Measurements from ENCODE around the gene RAP2A. TPM values are rescaled to one million over a fixed set of nuclear protein-coding genes. Genes with fewer than 3 reads are reported as not detected.

RAP2A gene
- total RNA-seq, 1 experiment from 2014 or later, result 32.1 TPM

GRCh38 chr13:97478247-97478646 lies 44.3 kb downstream of the RAP2A start:
- Histone ChIP-seq H2BK12ac (ENCODE audit: insufficient read length, low read depth, low read length) (no peak overlapping the region), H3K14ac (ENCODE audit: insufficient read depth, low read length) (no peak overlapping the region), H2BK5ac (ENCODE audit: insufficient read length, low read length) (no peak overlapping the region), H3K18ac (ENCODE audit: insufficient read length, low read depth, low read length) (no peak overlapping the region), H3K9me3 (ENCODE audit: control insufficient read depth, low read depth, low read length) (no peaks in the 10 kb centered on the region), H4K5ac (ENCODE audit: insufficient read length, low read depth, low read length) (no peak overlapping the region), H3K27me3 (ENCODE audit: insufficient read depth, low read length) (no peaks in the 10 kb centered on the region), H3K79me1 (ENCODE audit: insufficient read depth, low read depth, low read length, poor library complexity, severe bottlenecking) (no peaks in the 10 kb centered on the region), H3K56ac (ENCODE audit: insufficient read length, low read depth, low read length) (no peak overlapping the region), H3K4ac (ENCODE audit: low read depth, low read length) (no peak overlapping the region), H3K4me2 (ENCODE audit: insufficient read depth, insufficient read length, low read length) (no peak overlapping the region), H3K27ac (ENCODE audit: insufficient read length, low read depth, low read length) (no peak overlapping the region), H3K23me2 (ENCODE audit: insufficient read length, low read depth, low read length, poor library complexity, severe bottlenecking) (no peaks in the 10 kb centered on the region), H4K20me1 (ENCODE audit: control insufficient read depth, insufficient read depth, insufficient read length) (no peaks in the 10 kb centered on the region), H4K8ac (replicated peaks; ENCODE audit: insufficient read length, low read depth, low read length) (no peak overlapping the region), H2BK120ac (ENCODE audit: low read depth, low read length, poor library complexity, severe bottlenecking) (no peak overlapping the region), H3K23ac (ENCODE audit: insufficient read length, low read depth, low read length) (no peak overlapping the region), H2BK15ac (ENCODE audit: low read depth, low read length) (no peak overlapping the region), H2AFZ (ENCODE audit: low read length) (no peak overlapping the region), H2BK20ac (ENCODE audit: low read depth, low read length, poor library complexity, severe bottlenecking) (no peak overlapping the region), H3K4me1 (ENCODE audit: insufficient read depth, low read length) (peaks cover 2% of the 10 kb centered on the region; the same call in 1 of the 2 replicates), H4K91ac (ENCODE audit: insufficient read length, low read depth, low read length) (no peak overlapping the region), H2AK5ac (ENCODE audit: insufficient read length, low read length) (no peak overlapping the region), H3K9ac (ENCODE audit: extremely low read depth, insufficient read length, low read length) (no peak overlapping the region), H3K79me2 (ENCODE audit: insufficient read depth, low read length) (no peaks in the 10 kb centered on the region), H3T11ph (ENCODE audit: low read length) (no peak overlapping the region)
- no peak overlapping the region for H3K4me3 Mint-ChIP-seq
- no peaks in the 10 kb centered on the region for H3K27me3 Mint-ChIP-seq (ENCODE audit: low read depth)
- no peaks in the 10 kb centered on the region for H3K9me3 Mint-ChIP-seq
- no peak for DNase-seq
- no peaks in the 10 kb centered on the region for H3K36me3 Mint-ChIP-seq (ENCODE audit: insufficient read depth in 1 of 3, low read depth in 3 of 3)
- no peak for TF ChIP-seq CTCF (conservative IDR thresholded peaks at IDR 0.05)
- peak overlapping the region in 1 of 3 experiments; percentile 17; a peak in 1 of 7 replicates for H3K27ac Mint-ChIP-seq
- peaks cover 11 to 18% of the 10 kb centered on the region in 2 experiments for H3K4me1 Mint-ChIP-seq
- WGBS (ENCODE audit: extremely low coverage, insufficient read length, low lambda C conversion rate), result no CpG with 5 or more reads among the region's 2 CpGs
